Activated T-cell treated with anti-CD3 and anti-CD28 coated beads for 24 hours (primary cell): ENCODE data around the gene RRP1.

Source experiments
- DNase-seq: peaks from one replicate; pipeline ENCODE4 v3.0.0-alpha.2; 2020; ENCODE audit warnings: low read depth

The RRP1 gene, protein sequence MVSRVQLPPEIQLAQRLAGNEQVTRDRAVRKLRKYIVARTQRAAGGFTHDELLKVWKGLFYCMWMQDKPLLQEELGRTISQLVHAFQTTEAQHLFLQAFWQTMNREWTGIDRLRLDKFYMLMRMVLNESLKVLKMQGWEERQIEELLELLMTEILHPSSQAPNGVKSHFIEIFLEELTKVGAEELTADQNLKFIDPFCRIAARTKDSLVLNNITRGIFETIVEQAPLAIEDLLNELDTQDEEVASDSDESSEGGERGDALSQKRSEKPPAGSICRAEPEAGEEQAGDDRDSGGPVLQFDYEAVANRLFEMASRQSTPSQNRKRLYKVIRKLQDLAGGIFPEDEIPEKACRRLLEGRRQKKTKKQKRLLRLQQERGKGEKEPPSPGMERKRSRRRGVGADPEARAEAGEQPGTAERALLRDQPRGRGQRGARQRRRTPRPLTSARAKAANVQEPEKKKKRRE

GRCh38 chr21:43789276-43790009 lies at the start of gene RRP1:
RRP1 (plus strand) TSS chr21:43789577; CDS start chr21:43789630, 53 bp downstream.
- DNase-seq, result peak; percentile 95

DNA sequence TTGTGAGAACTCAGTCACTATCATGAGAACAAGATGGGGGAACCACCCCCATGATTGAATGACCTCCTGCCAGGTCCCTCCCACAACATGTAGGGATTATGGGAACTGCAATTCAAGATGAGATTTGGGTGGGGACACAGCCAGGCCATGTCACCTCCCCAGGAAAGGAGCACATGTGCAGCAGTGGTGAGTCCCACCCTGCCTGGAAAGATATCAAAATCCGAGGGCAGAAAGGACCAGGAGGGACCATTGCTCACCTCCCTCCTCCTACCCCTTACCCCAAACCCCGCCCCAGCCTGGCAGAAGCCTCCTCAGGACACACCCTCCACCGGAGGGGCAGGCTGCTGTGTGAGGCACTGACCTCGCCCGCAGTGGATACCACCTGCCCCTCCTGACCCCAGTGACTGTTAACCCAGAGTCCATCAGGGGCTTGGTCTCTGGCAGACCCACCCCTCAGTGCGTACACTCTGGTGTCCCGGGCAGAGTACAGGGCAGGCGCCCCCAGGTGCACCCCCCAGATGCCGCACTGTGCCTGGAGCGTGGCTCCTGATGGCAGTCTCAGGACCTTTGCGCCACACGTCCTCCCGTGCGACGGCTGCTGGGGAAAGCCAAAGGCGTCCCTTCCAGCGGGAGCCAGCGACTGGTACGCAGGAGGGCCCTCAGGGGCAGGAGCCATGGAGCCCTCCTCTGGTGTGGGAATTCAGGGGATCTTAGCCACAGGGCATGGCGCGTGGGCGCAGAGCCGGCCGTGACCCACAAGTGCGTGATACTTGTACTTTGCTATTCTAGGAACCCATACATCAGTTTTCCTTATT lies 49.5 kb upstream of the RRP1 start:
- DNase-seq, result no peak

GRCh38 chr21:43740497-43741156 lies 48.8 kb upstream of the RRP1 start:
- DNase-seq, result no peak

- DNase-seq, result no peak
Observed at GRCh38 chr21:43741423-43742096, 47.8 kb upstream of the RRP1 start.

GRCh38 chr21:43743947-43744346 lies 45.4 kb upstream of the RRP1 start:
- DNase-seq, result no peak

DNA sequence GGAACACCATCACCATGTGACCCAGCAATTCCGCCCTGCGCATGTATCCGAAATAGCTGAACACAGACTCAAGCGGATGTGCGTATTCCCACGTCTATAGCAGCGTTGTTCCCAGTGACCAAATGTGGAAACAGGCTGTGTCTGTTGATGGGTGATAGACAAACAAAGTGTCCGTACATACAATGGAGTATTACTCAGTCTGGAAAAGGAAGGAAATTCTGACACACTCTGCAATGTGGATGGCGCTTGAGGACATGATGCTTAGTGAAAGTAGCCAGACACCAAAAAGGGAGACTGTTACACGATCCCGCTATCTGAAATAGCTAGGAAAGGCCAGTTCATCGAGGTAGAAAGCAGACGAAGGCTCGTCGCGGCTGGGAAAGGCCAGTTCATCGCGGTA lies 44.7 kb upstream of the RRP1 start:
- DNase-seq, result no peak

DNA sequence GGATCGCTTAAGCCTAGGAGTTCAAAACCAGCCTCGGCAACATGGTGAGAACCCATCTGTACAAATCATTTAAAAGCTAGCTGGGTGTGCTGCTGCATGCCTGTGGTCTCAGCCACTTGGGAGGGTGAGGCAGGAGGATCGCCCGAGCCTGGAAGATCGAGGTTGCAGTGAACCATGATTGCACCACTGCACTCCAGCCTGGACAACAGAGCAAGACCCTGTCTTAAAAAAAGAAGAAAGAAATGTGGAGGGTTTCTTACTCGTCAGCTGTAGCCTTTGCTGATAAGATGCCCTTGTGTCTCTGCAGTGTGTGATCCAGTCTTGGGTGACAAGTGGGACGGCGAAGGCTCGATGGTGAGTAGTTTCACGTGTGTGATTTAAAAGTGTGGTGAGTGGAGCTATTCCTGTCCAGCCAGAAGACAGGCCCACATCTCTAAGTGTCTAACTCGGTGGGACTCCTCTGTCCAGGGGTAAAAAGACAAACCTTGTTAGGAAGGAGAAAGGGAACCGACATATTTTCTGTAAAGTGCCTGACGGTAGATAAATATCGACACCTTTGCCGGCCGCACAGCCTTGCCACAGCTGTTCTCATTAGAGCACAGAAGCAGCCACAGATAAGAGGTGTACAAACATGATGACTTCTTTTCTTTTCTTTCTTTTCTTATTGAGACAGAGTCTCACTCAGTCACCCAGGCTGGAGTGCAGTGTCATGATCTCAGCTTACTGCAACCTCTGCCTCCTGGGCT lies 43.4 kb upstream of the RRP1 start:
- no peak for DNase-seq

DNA sequence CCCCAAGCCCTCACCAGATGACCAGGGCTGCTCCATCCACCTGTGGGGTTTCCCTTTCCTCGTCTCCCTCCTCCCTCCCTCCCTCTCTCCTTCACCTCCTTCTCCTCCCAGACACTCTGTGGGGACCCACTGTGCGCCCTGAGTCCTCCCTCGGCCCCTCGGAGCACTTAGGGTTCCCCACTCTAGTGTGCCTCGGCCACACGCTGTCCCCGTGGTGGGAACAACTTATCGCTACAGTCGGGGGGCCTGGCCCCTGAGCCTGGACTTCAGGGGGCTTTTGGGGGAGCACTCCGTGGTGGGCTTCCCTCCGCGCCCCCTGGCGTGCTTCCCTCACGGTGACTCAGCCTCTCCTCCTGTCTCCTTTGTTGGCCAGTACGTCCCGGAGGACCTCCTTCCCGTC lies 40.8 kb upstream of the RRP1 start:
- DNase-seq, result no peak

- DNase-seq, result no peak
Observed at GRCh38 chr21:43749651-43750262, 39.6 kb upstream of the RRP1 start.

- no peak for DNase-seq
Observed at GRCh38 chr21:43750339-43751033, 38.9 kb upstream of the RRP1 start.

- no peak for DNase-seq
Observed at GRCh38 chr21:43751955-43752591, 37.3 kb upstream of the RRP1 start.

- DNase-seq, result no peak
Observed at GRCh38 chr21:43752758-43753438, 36.5 kb upstream of the RRP1 start.

DNA sequence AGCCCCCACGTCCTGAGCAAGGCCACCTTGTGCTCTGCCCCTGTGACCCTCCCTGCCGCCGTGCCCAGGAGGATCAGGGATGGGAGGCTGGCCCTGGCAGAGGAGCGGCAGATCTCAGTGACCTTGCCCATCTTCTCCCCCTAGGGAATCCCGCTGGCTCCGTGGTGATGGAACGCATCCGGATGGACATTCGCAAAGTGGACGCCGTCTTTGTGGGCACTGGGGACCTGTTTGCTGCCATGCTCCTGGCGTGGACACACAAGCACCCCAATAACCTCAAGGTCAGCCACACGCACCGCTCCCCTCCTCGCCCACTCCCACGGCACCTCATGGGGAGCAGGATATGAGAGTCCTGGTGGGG lies 36.0 kb upstream of the RRP1 start:
- DNase-seq, result no peak

DNA sequence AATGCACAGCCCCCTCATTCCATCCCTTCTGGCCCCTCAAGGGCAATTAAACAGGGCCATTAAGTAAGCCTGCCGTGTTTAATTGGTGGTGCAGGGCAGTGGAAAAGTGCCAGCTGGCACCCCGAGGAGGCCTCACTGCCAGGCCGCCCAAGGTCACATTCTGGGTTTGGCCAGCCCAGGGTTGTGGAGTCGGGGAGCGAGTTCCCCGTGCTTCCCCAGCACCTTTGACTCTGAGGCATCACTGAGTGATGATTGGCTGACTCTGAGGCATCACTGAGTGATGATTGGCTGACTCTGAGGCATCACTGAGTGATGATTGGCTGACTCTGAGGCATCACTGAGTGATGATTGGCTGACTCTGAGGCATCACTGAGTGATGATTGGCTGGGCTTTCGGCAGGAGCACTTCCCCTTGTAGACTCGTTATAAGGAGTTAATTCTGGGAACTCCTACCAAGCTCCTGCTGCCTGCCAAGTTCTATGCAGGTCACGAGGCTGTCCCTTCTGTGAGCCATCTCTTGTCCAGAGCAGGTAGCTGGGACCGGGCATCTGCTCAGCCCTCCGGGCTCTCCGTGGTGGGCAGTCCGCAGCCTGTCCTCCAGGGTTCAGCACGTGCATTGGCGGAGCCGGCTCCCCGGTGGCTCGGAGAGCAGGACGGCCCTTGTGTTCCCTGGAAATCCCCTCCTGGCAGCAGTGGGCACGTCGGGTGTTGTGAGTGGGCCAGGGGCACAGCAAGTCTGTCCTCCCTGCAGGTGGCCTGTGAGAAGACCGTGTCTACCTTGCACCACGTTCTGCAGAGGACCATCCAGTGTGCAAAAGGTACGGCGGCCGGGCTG lies 34.2 kb upstream of the RRP1 start:
- no peak for DNase-seq

DNA sequence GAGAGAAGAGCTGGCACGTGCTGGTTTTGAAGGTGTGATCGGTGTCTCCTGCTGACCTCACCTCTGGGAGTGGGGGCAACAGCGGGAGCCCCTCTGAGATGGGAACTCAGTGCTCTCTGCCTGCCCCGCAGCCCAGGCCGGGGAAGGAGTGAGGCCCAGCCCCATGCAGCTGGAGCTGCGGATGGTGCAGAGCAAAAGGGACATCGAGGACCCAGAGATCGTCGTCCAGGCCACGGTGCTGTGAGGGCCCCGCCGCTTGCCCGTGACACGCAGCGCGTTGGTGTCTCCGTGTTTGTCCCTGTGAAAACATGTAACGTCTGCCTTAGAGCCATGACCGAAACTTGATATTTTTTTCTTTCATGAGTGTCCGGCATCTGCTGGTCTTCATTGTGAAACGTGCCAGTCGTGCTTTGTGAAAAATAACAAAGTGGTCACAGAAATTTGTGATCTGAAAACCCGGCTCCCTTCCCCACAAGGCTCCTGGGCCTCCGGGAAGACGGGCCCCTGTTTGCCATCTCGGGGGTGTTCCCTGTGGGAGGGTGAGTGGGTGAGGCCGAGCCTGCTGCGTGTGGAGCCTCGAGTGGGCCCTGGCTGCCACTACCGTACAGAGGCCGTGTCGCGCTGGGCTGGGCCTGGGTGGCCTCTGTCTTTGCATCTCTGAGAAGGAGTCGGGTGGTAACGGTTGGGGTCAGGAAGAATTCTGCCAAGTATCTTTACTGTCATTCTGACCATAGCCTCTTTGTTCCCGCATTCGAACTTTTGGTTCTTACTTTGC lies 33.4 kb upstream of the RRP1 start:
- DNase-seq, result no peak

DNA sequence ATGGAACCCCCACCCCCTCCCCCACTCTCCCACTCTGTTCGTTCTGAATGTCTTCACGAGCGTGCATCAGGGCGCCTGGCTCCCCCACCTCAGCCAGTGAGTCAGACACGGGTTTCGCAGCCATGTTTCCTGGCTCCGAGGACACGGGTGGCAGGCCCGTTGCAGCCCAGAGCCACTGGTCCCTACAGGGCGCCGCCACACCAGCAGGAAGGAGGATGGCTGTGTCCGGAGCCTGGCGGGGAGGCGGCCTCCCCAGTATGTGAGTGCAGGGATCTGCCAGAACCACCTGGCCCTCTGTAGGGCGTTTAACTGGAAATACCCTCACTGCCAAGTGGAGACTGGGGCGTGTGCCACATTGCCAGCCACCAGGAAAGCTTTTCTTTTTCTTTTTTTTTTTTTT lies 31.8 kb upstream of the RRP1 start:
- DNase-seq, result no peak

DNA sequence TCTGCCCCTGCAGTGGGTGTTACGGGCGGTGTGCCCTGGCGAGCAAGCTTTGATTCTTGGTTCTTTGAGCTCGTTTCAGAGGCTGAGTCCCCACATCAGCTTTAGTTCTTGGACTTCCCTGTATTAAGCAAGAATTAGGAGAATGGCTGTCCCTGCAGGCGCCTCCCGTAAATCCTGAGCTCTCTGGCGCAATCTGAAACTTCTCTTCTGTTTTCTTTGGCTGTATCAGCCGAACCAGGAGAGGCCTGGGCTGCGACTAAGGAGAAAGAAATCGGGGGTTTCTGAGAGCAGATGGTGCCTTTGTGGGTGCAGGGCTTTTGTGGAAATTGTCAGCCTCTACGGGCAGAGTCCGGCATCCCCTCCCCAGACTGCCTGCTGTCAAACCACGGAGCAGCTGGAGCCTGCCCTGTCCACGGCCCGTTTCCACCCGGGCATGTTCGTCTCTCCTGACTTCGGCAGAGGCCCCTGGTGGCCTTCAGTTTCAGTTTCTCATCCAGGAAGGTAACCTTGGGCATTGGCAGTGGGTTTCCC lies 31.2 kb upstream of the RRP1 start:
- no peak for DNase-seq
